Gastroesophageal sphincter (tissue), 3 donors: ENCODE measurements around the gene TPRX1.

Source experiments
- EP300 ChIP-seq: sonication (generic); formaldehyde crosslinking; IDR thresholded peaks from one replicate; pipeline ENCODE4 v1.6.1; 2017; ENCODE audit warnings: antibody characterized with exemption, mild to moderate bottlenecking
- POLR2A ChIP-seq, 2 donors: fragments of 450-650 bp; IDR thresholded peaks; one replicate each; pipeline ENCODE4 v1.6.1; 2017; ENCODE audit warnings: antibody characterized with exemption in 2 of 2, mild to moderate bottlenecking in 2 of 2, moderate library complexity in 1 of 2
- POLR2AphosphoS5 ChIP-seq: sonication (generic); formaldehyde crosslinking; IDR thresholded peaks from one replicate; pipeline ENCODE4 v1.6.1; 2017; ENCODE audit warnings: antibody characterized with exemption
- TF ChIP-seq, protein P1 (sequence below), 4 experiments: fragments of 200-600 bp in 2 of 4; fragments of 450-650 bp in 2 of 4; sonication (generic) in 1 of 4; IDR thresholded peaks; one replicate each; pipeline ENCODE4 v1.5.1; 2017 to 2019; ENCODE audit warnings: antibody characterized with exemption in 4 of 4, mild to moderate bottlenecking in 2 of 4, moderate library complexity in 2 of 4

DNA sequence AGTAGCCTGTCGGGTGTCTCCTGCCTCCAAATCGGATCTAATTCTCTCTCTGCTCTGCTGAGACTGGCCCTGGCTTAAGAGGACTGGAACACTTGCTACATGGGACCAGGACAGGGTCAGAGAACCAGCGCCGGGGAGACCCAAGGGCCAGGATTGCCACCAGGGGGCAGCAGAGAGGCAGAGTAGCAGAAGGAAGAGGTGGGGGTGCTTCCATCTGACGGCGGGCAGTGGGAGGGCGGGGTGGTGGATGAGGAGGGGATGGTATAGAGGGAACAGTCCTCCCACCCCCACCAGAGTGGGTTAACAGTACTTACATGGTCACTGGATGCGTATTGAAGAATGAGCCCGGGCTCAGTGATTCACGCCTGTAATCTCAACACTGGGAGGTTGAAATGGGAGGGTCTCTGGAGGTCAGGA is 13.9 kb downstream of the TPRX1 start:
- TF ChIP-seq, protein P1, sequence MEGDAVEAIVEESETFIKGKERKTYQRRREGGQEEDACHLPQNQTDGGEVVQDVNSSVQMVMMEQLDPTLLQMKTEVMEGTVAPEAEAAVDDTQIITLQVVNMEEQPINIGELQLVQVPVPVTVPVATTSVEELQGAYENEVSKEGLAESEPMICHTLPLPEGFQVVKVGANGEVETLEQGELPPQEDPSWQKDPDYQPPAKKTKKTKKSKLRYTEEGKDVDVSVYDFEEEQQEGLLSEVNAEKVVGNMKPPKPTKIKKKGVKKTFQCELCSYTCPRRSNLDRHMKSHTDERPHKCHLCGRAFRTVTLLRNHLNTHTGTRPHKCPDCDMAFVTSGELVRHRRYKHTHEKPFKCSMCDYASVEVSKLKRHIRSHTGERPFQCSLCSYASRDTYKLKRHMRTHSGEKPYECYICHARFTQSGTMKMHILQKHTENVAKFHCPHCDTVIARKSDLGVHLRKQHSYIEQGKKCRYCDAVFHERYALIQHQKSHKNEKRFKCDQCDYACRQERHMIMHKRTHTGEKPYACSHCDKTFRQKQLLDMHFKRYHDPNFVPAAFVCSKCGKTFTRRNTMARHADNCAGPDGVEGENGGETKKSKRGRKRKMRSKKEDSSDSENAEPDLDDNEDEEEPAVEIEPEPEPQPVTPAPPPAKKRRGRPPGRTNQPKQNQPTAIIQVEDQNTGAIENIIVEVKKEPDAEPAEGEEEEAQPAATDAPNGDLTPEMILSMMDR (IDR thresholded peaks at IDR 0.05), result peak; percentile 60 to 88 (median 82)
- TF ChIP-seq POLR2A (IDR thresholded peaks at IDR 0.05) (no peak), POLR2AphosphoS5 (no peak), EP300 (no peak)
